ENCODE results near the gene SORCS1.

Gene SORCS1

DNA sequence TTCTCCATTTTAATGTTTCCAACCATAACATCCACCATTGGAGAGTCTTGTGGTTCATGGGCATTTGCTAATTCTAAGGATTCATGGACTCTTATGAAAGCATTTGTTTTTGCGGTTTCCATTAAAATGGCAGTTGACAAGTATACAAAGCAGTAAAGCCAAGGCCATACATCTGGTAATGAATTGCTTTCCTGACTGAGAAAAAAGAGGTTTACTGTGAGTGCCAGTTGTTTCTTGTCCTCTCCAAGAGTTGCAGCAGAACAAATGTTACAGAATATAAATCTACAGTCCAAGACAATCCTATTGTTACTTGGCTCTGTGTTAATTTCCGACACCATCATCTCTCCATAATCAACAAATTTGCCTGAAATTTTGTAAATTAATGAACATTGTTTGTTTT lies 261.3 kb downstream of the SORCS1 start:
- DNase-seq (ENCODE audit: low spot score), result no peak
- FAIRE-seq, result no peak

DNA sequence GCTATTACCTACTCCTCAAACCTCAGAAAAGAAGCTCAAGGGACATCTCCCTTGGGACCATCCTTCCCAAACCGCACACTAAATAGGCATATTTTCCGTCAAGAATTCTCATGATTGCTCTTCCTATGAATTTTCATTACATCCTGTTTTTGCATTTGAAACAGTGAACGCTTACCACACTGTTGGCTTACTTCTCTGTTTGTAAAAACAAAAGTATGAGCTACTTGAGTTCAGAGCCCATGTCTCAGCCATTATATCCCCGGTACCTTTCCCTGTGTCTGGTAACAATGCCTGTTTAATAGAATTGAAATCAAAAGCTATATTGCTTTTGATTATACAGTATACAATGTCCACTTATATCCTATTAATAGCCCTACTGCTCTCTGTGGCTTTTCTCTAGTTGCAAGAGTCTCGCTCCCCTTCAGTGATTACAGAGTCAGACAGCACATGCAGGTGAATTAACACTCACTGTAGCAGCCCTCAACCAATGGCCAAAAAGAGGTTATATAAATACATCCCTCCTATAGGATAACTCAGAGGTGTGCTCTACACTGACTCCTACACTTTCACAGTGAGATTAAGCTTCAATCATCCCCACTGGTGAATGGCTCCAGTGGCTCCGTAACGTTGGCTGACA lies 264.4 kb downstream of the SORCS1 start:
- DNase-seq (ENCODE audit: low spot score) (no peak), FAIRE-seq (no peak)

DNA sequence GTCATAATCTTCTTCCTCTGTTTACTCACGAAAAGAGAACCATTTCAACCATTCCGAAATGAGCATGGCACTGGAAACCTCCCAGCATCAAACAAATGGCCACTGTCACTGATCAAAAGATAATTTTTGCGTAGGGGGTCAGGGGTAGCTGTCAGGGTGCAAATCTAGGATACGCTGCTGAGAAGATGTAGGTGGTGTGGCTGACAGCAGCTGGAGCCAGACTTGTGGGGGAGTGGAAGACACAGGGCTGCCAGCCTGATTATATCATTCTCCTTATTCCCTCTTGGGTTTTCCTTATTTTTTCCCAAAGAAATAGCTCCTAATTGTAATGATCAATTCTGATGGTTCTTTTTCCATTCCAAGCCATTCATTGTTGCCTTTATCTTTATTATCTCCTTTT lies 266.1 kb downstream of the SORCS1 start:
- no peak for DNase-seq (ENCODE audit: low spot score)
- FAIRE-seq, result no peak

DNA sequence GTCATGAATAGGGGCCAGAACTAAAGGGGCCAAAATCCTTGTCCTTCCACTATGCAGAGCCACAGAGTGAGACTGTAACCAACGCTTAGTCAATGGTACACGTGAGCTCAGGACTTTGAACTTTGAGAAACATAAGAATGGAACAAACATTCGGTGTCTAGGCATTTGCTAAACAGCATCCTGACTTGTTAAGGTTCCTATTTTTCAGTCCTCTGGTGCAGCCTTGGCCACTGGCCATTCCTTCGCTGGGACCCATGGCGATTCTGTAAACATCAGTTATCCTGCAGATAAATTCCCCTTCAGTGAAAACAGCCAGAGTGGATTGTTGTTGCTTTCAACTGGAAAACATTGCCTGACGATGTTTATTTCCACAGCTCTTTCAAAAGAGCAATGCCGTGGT lies 266.8 kb downstream of the SORCS1 start:
- FAIRE-seq, result no peak

DNA sequence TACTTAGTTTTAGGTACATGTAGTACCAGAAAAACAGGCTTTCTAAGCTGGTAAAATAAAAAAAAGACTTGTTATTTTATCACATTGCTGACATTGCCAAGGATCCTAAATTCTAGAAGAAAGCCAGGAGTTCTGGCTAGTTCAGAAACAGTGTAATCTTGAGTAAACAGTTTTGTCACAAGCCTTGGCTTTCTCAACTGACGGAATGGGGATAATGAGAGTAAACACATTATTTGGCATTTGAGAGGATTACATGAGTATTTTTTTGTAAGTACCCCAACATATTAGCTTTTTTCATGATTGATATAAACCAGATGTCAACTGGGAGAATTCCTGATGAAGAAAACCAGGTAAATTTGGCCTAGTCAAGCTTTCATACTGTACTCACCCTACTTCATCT lies 269.8 kb downstream of the SORCS1 start:
- FAIRE-seq, result no peak

More for the DNA sequence above, 266.8 kb downstream of the SORCS1 start:
- DNase-seq (ENCODE audit: low spot score), result no peak

DNA sequence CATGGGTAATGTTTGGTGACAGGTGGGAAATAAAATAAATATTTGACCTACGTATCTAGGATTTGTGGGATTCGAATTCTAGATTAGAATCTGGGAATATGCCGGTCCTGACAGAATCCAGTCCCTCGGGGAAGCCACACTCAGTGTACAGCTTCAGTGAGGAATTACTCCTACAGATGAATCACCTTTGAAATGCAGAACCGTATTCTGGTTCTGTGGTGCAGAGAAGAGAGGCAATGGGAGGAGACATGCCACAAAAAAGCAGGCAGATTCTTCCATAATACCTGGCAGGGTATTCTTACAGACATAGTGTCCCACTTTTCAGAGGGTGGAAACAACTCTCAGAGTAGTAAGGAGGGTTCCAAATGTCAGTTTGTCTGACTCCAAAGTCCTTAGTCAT lies 286.9 kb downstream of the SORCS1 start:
- no peak for DNase-seq (ENCODE audit: low spot score)
- no peak for FAIRE-seq

More for the DNA sequence above, 269.8 kb downstream of the SORCS1 start:
- DNase-seq (ENCODE audit: low spot score), result no peak

DNA sequence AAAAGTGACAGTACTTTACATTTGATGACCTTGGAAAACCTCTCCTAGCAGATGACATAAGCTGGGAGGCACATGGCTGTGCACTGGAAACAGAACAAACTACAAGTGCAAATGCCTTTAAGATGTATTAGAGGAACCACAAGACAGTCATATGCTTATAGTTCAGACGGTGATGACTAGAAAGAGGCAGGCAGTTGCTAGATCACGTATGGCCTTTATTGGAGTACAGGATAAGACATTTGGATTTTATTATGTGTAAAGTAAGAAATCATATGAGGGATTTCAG lies 290.0 kb downstream of the SORCS1 start:
- FAIRE-seq (no peak), DNase-seq (ENCODE audit: low spot score) (no peak)

DNA sequence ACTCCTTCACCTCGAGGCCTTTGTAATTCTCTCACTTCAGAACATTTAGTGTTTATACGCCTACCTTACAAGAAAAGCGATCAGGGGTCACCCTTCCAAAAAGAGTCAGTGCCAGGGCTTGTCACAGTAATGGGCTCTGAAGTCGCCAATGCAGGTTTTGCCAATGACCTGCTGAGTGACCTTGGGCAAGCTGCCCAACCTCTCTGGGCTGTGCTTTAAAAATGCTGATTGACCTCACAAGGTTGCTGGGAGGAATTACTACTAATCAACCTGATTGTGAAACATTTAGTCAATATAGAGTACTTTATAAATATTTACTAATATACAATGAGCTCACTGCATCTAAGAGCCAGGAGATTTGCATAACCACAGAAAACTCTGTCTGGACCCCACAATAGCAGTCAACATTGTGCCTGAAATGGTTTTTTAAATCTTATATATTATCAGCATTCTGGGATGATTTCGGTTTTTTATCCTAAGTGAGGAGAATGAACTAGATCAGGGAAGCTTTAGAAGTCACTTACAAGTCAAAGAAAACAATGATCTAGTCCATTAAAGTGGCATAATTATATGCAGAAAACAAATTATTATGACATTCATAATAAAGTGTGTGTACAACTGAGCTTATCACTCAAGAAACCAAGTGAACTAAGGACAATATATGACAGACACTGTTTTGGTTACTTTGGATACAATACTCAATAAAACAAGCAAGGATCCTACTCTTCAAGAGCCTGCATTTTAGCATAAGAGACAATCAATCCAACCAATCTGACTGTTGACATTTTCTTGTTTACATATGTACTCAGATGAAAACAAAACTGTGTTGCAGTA lies 290.5 kb downstream of the SORCS1 start:
- FAIRE-seq, result no peak

DNA sequence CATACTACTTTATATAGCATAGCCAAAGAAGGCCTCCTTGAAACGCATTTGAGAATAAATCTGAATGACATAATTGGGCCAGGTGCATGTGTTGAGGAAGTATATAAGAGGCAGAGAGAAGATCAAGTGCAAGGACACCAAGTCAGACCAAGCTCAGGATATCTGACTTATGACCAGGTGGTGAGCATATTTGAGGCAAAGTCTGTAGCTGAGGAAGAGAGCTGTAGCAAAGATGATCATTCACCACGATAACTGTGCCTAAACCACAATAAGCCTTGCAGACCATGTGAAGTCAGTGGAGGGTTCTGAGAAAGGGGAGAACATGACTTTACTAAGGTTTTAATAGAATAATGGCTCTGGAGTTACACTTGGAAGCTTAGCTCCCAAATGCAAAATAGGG lies 292.3 kb downstream of the SORCS1 start:
- FAIRE-seq (no peak), DNase-seq (ENCODE audit: low spot score) (no peak)

More for the DNA sequence above, 290.5 kb downstream of the SORCS1 start:
- DNase-seq (ENCODE audit: low spot score), result no peak

DNA sequence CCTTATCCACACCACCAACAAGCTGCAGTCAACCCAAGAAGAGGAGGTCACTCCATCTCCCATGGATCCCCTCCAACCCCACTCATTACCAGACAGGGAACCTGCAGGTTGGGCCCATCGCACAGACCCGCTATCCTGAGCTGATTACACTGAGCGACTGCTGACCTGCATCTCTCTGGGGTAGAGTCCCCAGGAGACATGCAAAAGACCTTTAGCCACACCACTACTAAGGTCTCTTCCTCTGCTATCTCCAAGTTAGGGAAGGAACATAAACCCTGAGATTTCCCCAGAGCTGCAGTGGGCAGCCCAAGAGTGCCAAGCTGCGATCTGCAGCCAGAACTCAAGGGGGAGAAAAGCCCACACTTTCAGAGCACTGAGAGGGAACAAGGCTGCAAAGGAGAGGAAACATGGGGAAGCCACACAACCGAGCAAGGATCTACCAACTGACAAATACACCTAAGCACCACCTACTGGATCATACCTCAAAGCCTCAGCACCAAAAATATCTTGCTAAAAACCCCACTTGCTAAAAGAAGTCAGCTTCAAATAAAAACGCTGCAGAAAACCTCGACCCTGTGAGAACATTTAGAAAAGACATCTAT lies 298.2 kb downstream of the SORCS1 start:
- no peak for FAIRE-seq

DNA sequence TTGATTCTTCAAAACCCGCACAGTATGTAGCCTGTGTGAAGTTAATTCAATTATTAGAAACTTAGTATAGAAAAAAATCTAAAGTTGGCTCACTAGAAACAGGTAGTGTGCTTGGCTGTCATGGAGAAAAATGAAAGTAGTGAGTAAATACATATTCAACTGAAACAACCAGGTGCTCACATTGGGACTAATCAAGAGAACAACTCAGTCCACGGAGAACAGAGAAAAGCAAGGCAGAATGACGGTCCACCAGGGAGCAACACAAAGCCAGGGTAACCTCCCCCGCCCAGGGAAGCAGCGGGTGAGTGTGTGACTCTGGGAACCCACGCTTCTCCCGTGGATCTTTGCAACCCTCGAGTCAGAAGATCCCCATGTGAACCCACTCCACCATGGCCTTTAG lies 300.5 kb downstream of the SORCS1 start:
- no peak for FAIRE-seq
- DNase-seq (ENCODE audit: low spot score), result no peak

More for the DNA sequence above, 298.2 kb downstream of the SORCS1 start:
- no peak for DNase-seq (ENCODE audit: low spot score)

DNA sequence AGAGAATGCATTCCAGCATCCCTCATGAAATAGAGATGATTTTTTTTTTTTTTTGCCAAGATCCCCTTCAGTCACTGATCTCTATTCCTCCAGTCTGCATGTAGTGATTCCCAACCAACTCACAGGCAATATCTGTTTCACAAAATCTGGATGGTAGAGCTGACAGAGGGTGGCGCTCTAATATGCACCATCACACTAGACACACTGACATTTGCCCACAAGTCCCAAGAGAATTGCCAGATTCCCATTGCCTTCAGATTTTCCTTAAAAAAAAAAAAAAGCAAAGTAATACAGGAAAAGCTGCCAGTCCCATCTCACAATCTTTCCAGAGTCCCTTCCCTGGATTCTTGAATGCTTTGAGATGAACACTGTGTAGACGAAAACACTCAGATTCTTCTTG lies 301.0 kb downstream of the SORCS1 start:
- DNase-seq (ENCODE audit: low spot score) (no peak), FAIRE-seq (no peak)

DNA sequence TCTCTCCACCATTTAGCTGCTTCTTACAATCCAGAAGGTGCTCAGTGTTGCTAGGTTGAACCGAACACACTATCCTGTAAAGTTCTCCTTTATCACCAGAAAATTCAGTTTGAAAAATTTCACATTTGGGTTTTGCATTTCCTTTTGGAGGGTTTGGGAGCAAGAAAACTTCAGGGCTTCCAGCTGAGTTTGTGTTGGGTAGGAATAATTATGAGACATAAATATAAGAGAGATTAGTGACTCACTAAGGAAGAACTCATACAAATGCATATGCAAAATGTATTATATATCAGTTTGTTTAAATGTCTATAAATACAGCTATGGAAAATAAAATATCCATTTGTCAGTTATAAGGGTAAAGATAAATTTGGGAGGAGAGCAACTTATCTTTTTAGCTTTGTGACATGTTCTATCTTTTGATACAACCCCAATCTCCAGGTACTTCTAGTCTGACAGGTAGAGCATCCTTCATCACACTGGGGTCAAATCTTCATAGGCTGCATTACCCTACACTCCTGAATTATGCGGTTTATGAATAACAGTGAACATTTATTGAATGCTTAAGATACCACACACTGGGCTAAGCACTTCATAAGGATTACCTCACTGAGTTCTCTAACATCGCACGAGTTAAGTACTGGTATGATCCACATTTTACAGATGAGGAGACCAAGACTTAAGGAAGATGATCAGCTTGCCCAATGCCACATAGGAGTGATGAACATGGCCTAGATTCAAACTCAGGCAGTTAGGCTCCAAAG lies 304.4 kb downstream of the SORCS1 start:
- FAIRE-seq, result no peak

DNA sequence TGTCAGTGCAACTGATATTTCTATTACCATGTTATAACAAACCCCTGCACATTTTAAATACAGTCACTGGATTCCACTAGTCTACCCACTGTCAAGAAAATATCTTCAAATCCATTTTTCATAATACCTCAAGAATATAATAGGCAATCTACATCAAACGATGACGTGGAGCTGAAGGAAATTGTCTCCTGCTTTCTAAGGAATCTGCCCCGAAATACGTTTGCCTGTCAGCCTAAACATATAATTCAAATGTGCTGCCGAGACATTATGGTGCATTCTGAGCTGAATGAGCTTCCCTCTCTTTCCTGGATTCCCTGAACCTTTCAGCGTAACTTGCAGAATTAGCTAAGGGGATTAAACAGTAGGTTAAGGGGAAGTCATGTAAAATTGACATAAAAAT lies 306.8 kb downstream of the SORCS1 start:
- DNase-seq (ENCODE audit: low spot score), result no peak
- no peak for FAIRE-seq

More for the DNA sequence above, 304.4 kb downstream of the SORCS1 start:
- no peak for DNase-seq (ENCODE audit: low spot score)

DNA sequence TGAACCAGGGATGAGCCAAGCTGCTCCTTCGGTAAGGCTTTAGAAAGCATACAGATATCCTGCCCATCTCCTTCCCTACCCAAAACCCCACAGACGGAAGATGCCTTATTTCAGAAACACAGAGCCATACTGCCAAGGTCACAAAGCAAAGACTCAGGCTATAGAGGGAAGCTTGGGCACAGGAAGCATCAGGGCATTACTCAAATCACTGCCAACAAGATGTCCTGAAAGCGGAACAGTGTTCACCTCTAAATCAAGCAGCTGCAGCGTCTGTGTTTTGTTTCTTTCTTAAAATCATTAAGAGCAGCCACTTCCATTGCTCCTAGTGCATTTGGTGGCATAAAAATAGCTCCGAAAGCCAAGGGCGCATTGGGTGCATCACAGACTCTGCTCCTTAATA lies 307.3 kb downstream of the SORCS1 start:
- DNase-seq (ENCODE audit: low spot score) (no peak), FAIRE-seq (no peak)

DNA sequence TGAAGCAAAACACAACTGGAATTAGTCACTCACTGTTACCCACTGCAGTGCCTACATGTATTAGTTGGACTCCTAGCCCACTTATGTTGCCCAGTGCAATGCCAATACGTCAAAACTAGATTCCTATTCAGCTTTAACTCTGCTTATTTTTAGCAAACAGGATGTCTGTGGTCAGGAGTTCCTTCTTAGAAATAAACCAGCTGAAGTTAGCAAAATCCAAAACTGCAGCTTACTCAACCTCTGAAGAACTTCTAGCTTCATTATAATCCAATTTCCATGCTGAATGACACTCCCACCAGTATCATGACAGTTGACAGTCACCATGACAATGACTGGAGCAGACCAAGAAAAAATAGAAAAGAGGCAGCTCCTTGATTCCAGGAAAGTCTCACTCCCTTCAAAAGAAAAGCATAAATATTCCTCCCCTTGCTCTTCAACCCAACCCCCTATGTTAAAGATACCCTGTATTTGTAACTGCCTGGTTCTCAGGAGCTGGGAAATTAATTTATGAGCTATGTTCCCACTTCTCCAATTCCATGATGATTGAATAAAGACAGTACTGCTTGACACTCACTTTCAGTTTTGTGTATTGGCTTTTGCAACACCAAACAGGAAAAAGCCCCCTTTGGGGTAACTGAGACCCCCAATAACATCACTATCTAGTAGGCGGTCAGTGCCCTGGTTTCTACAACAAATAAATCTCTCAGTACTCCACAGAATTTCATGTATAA lies 327.4 kb downstream of the SORCS1 start:
- DNase-seq (ENCODE audit: low spot score) (no peak), FAIRE-seq (no peak)

DNA sequence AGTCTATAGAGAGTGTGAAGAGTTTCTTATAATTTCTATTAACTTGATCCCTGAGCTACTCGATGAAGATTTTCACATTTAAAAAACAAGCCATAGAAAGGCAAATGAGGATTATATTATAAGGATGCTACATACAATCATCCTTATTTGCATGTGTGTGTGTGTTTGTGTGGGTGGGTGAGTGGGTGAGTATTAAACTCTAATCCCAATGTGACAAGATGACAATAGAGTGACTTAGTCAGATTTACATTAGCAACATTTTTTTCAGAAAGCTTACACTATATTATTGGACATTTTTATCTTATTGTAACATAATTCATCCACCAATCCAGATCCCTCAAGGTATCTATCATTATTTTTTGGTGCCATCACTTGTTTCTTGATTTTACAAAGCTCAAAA lies 331.7 kb downstream of the SORCS1 start:
- no peak for DNase-seq (ENCODE audit: low spot score)
- no peak for FAIRE-seq

DNA sequence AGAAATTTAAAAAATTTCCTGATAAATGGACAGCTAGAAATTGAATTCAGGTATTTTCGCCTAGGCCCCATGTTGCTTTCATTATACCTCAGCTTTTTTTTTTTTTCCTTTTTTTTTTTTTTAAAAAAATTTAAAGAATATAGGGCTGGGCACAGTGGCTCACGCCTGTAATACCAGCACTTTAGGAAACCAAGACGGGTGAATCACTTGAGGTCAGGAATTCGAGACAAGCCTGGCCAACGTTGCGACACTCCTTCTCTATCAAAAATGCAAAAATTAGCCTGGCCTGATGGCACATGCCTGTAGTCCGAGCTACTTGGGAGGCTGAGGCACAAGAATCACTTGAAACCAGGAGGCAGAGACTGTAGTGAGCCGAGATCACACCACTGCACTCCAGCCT lies 334.0 kb downstream of the SORCS1 start:
- FAIRE-seq (no peak), DNase-seq (ENCODE audit: low spot score) (no peak)

DNA sequence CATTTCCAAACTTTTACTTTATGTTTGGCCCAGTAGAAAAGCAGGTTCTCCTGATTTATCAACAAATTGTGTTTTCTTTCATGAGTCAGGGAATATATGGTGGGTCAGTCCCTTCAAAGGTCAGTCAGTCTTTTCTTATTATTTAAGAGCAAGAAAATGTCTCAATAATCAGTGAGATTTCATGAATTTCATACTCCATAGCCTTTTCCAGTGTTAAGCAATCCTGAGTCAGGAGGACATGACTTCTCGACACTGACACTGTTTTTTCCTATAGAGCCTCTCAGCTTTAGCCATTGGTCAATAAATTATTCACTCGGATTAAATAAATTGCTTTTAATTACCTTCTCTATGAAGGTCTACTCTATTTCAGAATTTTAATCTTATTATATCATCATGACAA lies 334.5 kb downstream of the SORCS1 start:
- FAIRE-seq, result no peak
- no peak for DNase-seq (ENCODE audit: low spot score)

DNA sequence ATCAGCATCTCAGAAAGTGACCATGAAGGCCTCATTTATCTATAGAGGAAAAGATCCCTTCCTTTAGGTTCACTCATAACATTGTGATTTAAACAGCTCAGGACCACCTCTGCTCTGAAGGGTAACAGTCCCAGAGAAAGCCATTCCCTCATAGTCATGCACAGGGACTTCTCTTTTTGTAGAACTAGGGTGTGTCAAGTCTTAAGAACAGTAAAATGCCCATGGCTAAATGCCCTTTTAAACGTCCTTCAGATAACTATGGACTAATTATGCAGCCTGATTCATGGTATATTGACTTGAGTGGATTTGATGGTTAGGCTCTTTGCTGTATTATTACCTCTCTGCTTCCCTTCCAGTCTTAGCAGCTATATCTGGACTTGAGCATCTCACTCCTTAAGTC lies 337.8 kb downstream of the SORCS1 start:
- FAIRE-seq, result no peak
- DNase-seq (ENCODE audit: low spot score), result no peak

Data from urothelium cell line (cell line).